SK-N-MC (cell line): ENCODE data around the gene SMYD3.

Experiments
- EZH2 ChIP-seq: fragments of 200-600 bp; sonication (generic); IDR thresholded peaks from one replicate; pipeline ENCODE4 v1.6.1; 2017; ENCODE audit warnings: antibody characterized with exemption
- FOXP2 ChIP-seq: optimal IDR thresholded peaks from 2 replicates; pipeline ENCODE3; 2011; ENCODE audit warnings: mild to moderate bottlenecking, moderate library complexity; ENCODE audit not compliant: insufficient read depth; ENCODE audit errors: extremely low read length, control extremely low read depth
- POLR2AphosphoS5 ChIP-seq: IDR thresholded peaks from 2 replicates; pipeline ENCODE4 v1.6.1; 2012; ENCODE audit warnings: mild to moderate bottlenecking, low read depth, low read length, borderline replicate concordance

DNA sequence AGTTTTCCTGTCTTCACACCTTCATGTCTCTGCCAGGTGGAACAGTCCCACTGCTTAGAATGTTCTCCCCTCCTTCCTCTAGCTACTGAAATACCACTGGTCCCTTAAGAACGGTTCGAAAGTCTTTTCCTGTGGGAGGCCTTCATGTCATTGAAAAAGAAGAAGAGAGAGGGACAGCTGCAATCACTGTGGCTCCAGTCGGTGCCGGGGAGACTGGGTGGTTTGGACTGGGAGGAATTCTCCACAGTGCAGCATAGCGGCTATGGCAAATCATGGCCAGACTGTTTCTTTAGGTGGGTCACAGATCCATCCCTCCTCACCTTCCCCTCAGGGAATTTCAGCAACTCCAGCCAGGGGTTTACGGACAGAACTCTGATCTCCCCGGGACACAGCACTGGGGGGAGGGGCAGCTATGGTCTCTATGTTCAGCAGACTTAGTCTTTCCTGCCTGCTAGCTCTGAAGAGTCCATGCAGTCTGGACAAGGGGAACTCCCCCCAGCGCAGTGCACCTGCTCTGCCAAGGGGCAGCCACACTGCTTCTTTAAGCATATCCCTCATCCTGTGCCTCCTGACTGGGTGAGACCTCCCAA, 567.2 kb downstream of the SMYD3 start:
- TF ChIP-seq POLR2AphosphoS5 (no peak), EZH2 (no peak), FOXP2 (no peak)
